Stimulated activated naive CD8-positive, alpha-beta T cell treated with anti-CD3 and anti-CD28 coated beads, Interleukin-15, Interleukin-2, amounts not matched to agents 100 ng/mL and 50 ng/mL, for 24 hours (primary cell): ENCODE measurements around the gene EVX1.

ENCODE experiments used
- H3K27ac Mint-ChIP-seq: one replicate; pipeline ENCODE4 v1.8.0; 2021; ENCODE audit warnings: mild to moderate bottlenecking, mixed read lengths
- H3K27me3 Mint-ChIP-seq: one replicate; pipeline ENCODE4 v1.8.0; 2021; ENCODE audit warnings: mixed read lengths
- H3K36me3 Mint-ChIP-seq: one replicate; pipeline ENCODE4 v1.8.0; 2021; ENCODE audit warnings: low read depth, mixed read lengths
- H3K4me1 Mint-ChIP-seq: one replicate; pipeline ENCODE4 v1.8.0; 2021; ENCODE audit warnings: low read depth, mixed read lengths
- H3K4me3 Mint-ChIP-seq: one replicate; pipeline ENCODE4 v1.8.0; 2021; ENCODE audit warnings: mild to moderate bottlenecking, mixed read lengths
- H3K9me3 Mint-ChIP-seq: one replicate; pipeline ENCODE4 v1.8.0; 2021; ENCODE audit warnings: mixed read lengths

Gene EVX1

GRCh38 chr7:27248911-27249723 lies 6.5 kb downstream of the EVX1 start:
- peaks cover 20% of the 10 kb centered on the region for H3K4me1 Mint-ChIP-seq
- no peaks in the 10 kb centered on the region for H3K36me3 Mint-ChIP-seq
- H3K27me3 Mint-ChIP-seq = peaks cover 92% of the 10 kb centered on the region

DNA sequence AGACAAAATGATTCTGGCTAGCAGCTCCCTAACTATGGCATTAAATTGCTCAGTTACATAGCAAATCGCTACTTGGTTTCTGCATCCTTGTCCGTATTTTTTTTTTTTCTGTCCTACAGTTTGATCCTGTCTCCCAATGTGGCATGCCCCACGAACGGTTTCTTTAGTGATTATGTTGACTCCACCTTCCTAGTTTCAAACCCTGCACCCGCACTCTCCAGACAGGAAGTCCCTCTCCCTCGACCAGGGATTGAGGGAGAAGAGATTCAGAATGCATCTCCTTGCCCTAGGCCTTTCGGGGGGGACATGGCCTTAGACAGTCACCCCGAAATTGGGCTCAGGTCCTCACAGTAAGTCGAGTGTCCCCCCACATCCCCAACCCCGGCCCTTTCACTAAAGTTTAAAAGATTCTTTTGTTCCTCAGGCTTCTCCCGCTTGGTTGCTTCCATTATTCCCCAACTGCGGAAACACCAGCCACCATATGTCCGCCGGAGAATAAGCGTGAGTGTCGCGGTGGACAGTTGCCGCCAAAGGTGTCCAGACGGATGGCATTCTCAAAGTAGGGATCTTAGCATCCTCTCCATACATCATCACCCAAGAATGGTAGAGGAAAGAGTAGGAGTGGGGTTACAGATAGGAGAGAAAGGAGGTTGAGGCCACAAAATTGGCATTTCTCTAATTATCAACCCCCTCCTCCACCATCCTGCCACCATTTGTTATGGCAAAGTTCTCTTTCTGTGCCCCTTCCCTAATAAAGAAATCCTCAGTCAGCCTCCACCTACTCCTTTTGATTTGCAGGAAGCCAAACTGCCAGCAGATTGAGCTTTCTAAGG lies 7.3 kb downstream of the EVX1 start:
- peaks cover 87% of the 10 kb centered on the region for H3K27me3 Mint-ChIP-seq
- H3K4me3 Mint-ChIP-seq = no peak overlapping the region
- H3K4me1 Mint-ChIP-seq = peaks cover 14% of the 10 kb centered on the region
- H3K27ac Mint-ChIP-seq = no peak overlapping the region
- no peaks in the 10 kb centered on the region for H3K36me3 Mint-ChIP-seq
- no peaks in the 10 kb centered on the region for H3K9me3 Mint-ChIP-seq

More at GRCh38 chr7:27248911-27249723, 6.5 kb downstream of the EVX1 start:
- H3K4me3 Mint-ChIP-seq = no peak overlapping the region
- H3K9me3 Mint-ChIP-seq = no peaks in the 10 kb centered on the region
- no peak overlapping the region for H3K27ac Mint-ChIP-seq

DNA sequence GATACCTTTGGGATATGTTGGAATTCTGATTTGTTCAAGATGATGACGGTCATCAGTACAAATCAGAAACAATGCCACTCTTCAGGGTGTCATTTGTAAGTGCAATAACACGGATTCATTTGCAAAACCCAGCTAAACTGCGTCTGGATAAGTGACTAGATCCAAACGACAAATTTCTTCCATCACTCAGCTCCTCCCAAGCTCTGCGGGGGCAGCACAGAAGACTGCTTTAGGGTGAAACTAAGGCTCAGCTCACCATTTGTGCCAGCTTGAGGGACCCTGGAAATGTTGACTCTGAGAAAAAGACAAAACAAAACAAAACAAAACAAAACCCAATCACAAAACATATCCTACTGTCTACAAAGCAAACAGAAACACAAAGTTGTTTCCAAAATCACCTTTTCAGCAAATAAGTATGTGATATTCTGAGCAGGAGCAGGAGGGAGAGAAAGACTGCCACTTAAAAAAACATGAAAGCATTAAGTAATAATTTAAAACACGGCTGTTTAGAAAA lies 8.0 kb downstream of the EVX1 start:
- Mint-ChIP-seq H3K4me3 (no peak overlapping the region), H3K4me1 (peaks cover 13% of the 10 kb centered on the region), H3K27ac (no peak overlapping the region), H3K27me3 (peaks cover 85% of the 10 kb centered on the region), H3K9me3 (no peaks in the 10 kb centered on the region), H3K36me3 (no peaks in the 10 kb centered on the region)

GRCh38 chr7:27251136-27251651 lies 8.6 kb downstream of the EVX1 start:
- Mint-ChIP-seq H3K4me1 (peaks cover 13% of the 10 kb centered on the region), H3K4me3 (no peak overlapping the region), H3K36me3 (no peaks in the 10 kb centered on the region), H3K27ac (no peak overlapping the region), H3K9me3 (no peaks in the 10 kb centered on the region), H3K27me3 (peaks cover 81% of the 10 kb centered on the region)

GRCh38 chr7:27251652-27252590 lies 9.3 kb downstream of the EVX1 start:
- Mint-ChIP-seq H3K27me3 (peaks cover 74% of the 10 kb centered on the region), H3K36me3 (no peaks in the 10 kb centered on the region), H3K4me3 (no peak overlapping the region), H3K9me3 (no peaks in the 10 kb centered on the region), H3K27ac (no peak overlapping the region), H3K4me1 (peaks cover 13% of the 10 kb centered on the region)

GRCh38 chr7:27254625-27255024 lies 12.0 kb downstream of the EVX1 start:
- Mint-ChIP-seq H3K27ac (no peak overlapping the region), H3K9me3 (no peaks in the 10 kb centered on the region), H3K4me1 (peaks cover 13% of the 10 kb centered on the region), H3K27me3 (peaks cover 47% of the 10 kb centered on the region), H3K36me3 (no peaks in the 10 kb centered on the region), H3K4me3 (no peak overlapping the region)

GRCh38 chr7:27260211-27260610 lies 17.6 kb downstream of the EVX1 start:
- H3K9me3 Mint-ChIP-seq = no peaks in the 10 kb centered on the region
- H3K27ac Mint-ChIP-seq = no peak overlapping the region
- H3K36me3 Mint-ChIP-seq = no peaks in the 10 kb centered on the region
- no peaks in the 10 kb centered on the region for H3K4me1 Mint-ChIP-seq
- H3K4me3 Mint-ChIP-seq = no peak overlapping the region
- peaks cover 29% of the 10 kb centered on the region for H3K27me3 Mint-ChIP-seq

- H3K4me3 Mint-ChIP-seq = no peak overlapping the region
- H3K4me1 Mint-ChIP-seq = no peaks in the 10 kb centered on the region
- no peak overlapping the region for H3K27ac Mint-ChIP-seq
- H3K36me3 Mint-ChIP-seq = no peaks in the 10 kb centered on the region
- no peaks in the 10 kb centered on the region for H3K9me3 Mint-ChIP-seq
- H3K27me3 Mint-ChIP-seq = peaks cover 27% of the 10 kb centered on the region
Measured at GRCh38 chr7:27262121-27262520, 19.5 kb downstream of the EVX1 start.

DNA sequence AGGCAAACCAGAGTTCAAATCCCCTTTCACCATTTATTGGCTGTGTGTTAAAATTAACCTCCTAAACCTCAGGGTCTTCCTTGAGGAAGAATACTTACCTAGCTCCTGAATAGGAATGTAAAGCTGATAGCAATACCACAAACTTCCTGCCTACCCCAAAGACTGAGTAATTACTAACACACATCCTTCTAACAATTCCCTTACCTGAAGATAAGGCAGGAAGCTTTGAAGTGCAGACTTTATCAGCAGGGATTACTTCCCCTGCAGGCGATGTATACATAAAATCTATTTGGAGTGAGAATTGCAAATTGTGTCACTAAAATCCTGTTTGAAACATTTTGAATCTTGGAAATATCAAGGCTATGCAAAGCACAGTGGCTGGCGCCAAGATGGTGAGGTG lies 21.2 kb downstream of the EVX1 start:
- Mint-ChIP-seq H3K9me3 (no peaks in the 10 kb centered on the region), H3K36me3 (no peaks in the 10 kb centered on the region), H3K4me1 (no peaks in the 10 kb centered on the region), H3K4me3 (no peak overlapping the region), H3K27me3 (peaks cover 27% of the 10 kb centered on the region), H3K27ac (no peak overlapping the region)

- Mint-ChIP-seq H3K4me3 (no peak overlapping the region), H3K27me3 (peaks cover 26% of the 10 kb centered on the region), H3K4me1 (no peaks in the 10 kb centered on the region), H3K27ac (no peak overlapping the region), H3K9me3 (peaks cover 13% of the 10 kb centered on the region), H3K36me3 (no peaks in the 10 kb centered on the region)
Measured at GRCh38 chr7:27269455-27269854, 26.9 kb downstream of the EVX1 start.

- Mint-ChIP-seq H3K4me1 (no peaks in the 10 kb centered on the region), H3K4me3 (no peak overlapping the region), H3K36me3 (no peaks in the 10 kb centered on the region), H3K27me3 (peaks cover 26% of the 10 kb centered on the region), H3K27ac (no peak overlapping the region), H3K9me3 (peaks cover 16% of the 10 kb centered on the region)
Measured at GRCh38 chr7:27271384-27271783, 28.8 kb downstream of the EVX1 start.

GRCh38 chr7:27277628-27278027 lies 35.0 kb downstream of the EVX1 start:
- Mint-ChIP-seq H3K36me3 (no peaks in the 10 kb centered on the region), H3K27ac (no peak overlapping the region), H3K27me3 (peaks cover 19% of the 10 kb centered on the region), H3K9me3 (peaks cover 12% of the 10 kb centered on the region), H3K4me1 (no peaks in the 10 kb centered on the region), H3K4me3 (no peak overlapping the region)

DNA sequence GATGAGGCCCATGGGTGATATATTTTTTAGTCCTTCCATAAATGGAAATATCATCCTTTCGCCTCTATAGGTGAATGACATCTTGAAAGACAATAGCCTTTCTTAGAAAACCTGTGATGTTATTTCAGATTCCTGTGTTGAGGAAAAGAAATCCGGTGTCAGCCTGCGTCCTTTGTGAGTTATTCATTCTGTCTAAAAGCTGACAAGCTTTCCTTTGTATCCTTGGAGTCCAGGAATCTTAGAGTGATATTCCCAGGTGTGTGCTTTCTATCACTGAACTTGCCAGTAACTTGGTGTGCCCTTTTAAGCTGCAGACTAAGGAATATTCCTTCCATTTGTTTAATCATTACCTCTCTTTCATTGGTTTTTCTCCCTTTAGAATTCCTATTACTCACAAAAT lies 41.0 kb downstream of the EVX1 start:
- H3K4me1 Mint-ChIP-seq = no peaks in the 10 kb centered on the region
- no peaks in the 10 kb centered on the region for H3K36me3 Mint-ChIP-seq
- H3K9me3 Mint-ChIP-seq = no peaks in the 10 kb centered on the region
- H3K4me3 Mint-ChIP-seq = no peak overlapping the region
- no peak overlapping the region for H3K27ac Mint-ChIP-seq
- H3K27me3 Mint-ChIP-seq = peaks cover 24% of the 10 kb centered on the region

GRCh38 chr7:27295236-27295635 lies 52.6 kb downstream of the EVX1 start:
- Mint-ChIP-seq H3K27me3 (peaks cover 28% of the 10 kb centered on the region), H3K9me3 (no peaks in the 10 kb centered on the region), H3K36me3 (no peaks in the 10 kb centered on the region), H3K4me3 (no peak overlapping the region), H3K27ac (no peak overlapping the region), H3K4me1 (no peaks in the 10 kb centered on the region)
